Measurements from ENCODE around the gene ZNF695.
A peak's percentile ranks its signal among the peaks of the same experiment; 100 is the strongest.
"Not testable (repeated sequence)": the region's sequence is repeated elsewhere in the genome, so short reads cannot be mapped to it uniquely, and the experiment has no call there.

ZNF695 gene

DNA sequence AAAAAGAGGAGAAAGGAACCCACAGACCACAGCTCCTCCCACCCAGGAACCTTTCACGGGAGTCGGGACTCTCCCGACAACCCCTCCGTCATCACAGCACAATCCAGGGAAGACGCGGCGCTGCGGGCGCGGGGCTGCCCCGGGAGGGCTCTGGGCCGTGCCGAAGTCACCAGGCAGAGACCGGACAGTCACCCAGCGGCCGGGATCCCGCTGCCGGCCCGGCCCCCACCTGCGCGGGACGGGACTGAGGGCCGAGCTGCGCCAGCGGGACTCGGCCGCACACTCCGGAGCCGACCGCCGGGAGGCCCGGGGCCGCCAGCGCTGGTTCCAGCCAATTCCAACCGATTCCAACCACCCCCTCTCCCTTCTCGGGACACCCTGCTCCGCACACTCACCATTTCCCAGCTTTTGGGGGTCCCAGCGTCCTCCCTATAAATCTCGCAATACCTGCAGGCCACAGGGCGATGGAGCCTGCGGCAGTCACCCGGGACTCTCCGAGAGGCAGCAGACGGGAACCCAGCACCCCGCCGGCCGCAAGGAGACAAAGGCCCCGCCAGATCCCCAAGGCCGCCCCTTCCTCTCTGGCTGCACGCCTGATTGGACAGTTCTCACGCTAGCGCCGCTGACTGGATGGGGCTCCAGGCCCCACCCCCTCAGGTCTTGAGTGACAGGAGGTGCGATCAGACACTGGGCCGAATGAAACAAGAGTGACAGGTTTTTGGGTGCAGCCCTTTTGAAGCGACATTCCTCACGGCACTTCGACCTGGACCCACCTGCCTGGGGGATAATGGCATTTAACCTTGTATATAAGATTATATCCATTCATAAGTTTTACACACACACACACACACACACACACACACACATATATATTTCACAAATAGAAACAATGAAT lies at the start of gene ZNF695:
TSS of gene ZNF695 (minus strand) at position 547 of the 895 bp plus-strand sequence. CDS start at position 398, 149 bp downstream.
- no peaks in the 10 kb centered on the region; the same call in 1 of the 2 replicates for H3K4me1 ChIP-seq (ENCODE audit: insufficient read depth, low read length)
- peak within 1 kb of the TSS; percentile 95 for H3K9ac ChIP-seq (ENCODE audit: low read depth, low read length)
- H3K9me3 ChIP-seq (ENCODE audit: insufficient read depth, low read depth, low read length): peaks cover 12% of the 10 kb centered on the region
- H3K36me3 ChIP-seq (ENCODE audit: insufficient read depth, low read depth, low read length): peaks cover 13% of the 10 kb centered on the region
- no peak within 1 kb of the TSS for H3K27ac ChIP-seq (ENCODE audit: low read length)
- H3K27me3 ChIP-seq (ENCODE audit: insufficient read depth, low read length): no peaks in the 10 kb centered on the region
- peak within 1 kb of the TSS; percentile 96 for H3K4me3 ChIP-seq (ENCODE audit: low read length)

GRCh38 chr1:247056071-247056470 lies 48.2 kb upstream of the ZNF695 start:
- Histone ChIP-seq H3K4me1 (ENCODE audit: insufficient read depth, low read length) (no peaks in the 10 kb centered on the region), H3K9ac (ENCODE audit: low read depth, low read length) (no peak overlapping the region), H3K36me3 (ENCODE audit: insufficient read depth, low read depth, low read length) (peaks cover 22% of the 10 kb centered on the region; the same call in 1 of the 2 replicates), H3K27ac (ENCODE audit: low read length) (no peak overlapping the region), H3K4me3 (ENCODE audit: low read length) (no peak overlapping the region), H3K9me3 (ENCODE audit: insufficient read depth, low read depth, low read length) (peaks cover 73% of the 10 kb centered on the region), H3K27me3 (ENCODE audit: insufficient read depth, low read length) (no peaks in the 10 kb centered on the region)

- no peak overlapping the region for H3K4me3 ChIP-seq (ENCODE audit: low read length)
- peaks cover 83% of the 10 kb centered on the region for H3K9me3 ChIP-seq (ENCODE audit: insufficient read depth, low read depth, low read length)
- no peaks in the 10 kb centered on the region for H3K27me3 ChIP-seq (ENCODE audit: insufficient read depth, low read length)
- no peaks in the 10 kb centered on the region for H3K4me1 ChIP-seq (ENCODE audit: insufficient read depth, low read length)
- no peak overlapping the region for H3K9ac ChIP-seq (ENCODE audit: low read depth, low read length)
- no peak overlapping the region for H3K27ac ChIP-seq (ENCODE audit: low read length)
- H3K36me3 ChIP-seq (ENCODE audit: insufficient read depth, low read depth, low read length): peaks cover 22% of the 10 kb centered on the region; the same call in 1 of the 2 replicates
Measured at GRCh38 chr1:247054992-247055415, 47.1 kb upstream of the ZNF695 start.

- H3K9ac ChIP-seq (ENCODE audit: low read depth, low read length): no peak overlapping the region
- H3K27me3 ChIP-seq (ENCODE audit: insufficient read depth, low read length): no peaks in the 10 kb centered on the region
- no peaks in the 10 kb centered on the region for H3K4me1 ChIP-seq (ENCODE audit: insufficient read depth, low read length)
- H3K9me3 ChIP-seq (ENCODE audit: insufficient read depth, low read depth, low read length): peaks cover 98% of the 10 kb centered on the region
- no peak overlapping the region for H3K4me3 ChIP-seq (ENCODE audit: low read length)
- no peak overlapping the region for H3K27ac ChIP-seq (ENCODE audit: low read length)
- peaks cover 50% of the 10 kb centered on the region for H3K36me3 ChIP-seq (ENCODE audit: insufficient read depth, low read depth, low read length)
Measured at GRCh38 chr1:247047702-247048101, 39.8 kb upstream of the ZNF695 start.

- Histone ChIP-seq H3K36me3 (ENCODE audit: insufficient read depth, low read depth, low read length) (peaks cover 49% of the 10 kb centered on the region), H3K4me1 (ENCODE audit: insufficient read depth, low read length) (no peaks in the 10 kb centered on the region), H3K9ac (ENCODE audit: low read depth, low read length) (no peak overlapping the region), H3K9me3 (ENCODE audit: insufficient read depth, low read depth, low read length) (peaks cover 98% of the 10 kb centered on the region), H3K27ac (ENCODE audit: low read length) (no peak overlapping the region), H3K4me3 (ENCODE audit: low read length) (no peak overlapping the region), H3K27me3 (ENCODE audit: insufficient read depth, low read length) (no peaks in the 10 kb centered on the region)
Measured at GRCh38 chr1:247047260-247047659, 39.4 kb upstream of the ZNF695 start.

- H3K4me3 ChIP-seq (ENCODE audit: low read length): no peak overlapping the region
- H3K9me3 ChIP-seq (ENCODE audit: insufficient read depth, low read depth, low read length): peaks cover 99% of the 10 kb centered on the region
- H3K36me3 ChIP-seq (ENCODE audit: insufficient read depth, low read depth, low read length): peaks cover 66% of the 10 kb centered on the region
- H3K9ac ChIP-seq (ENCODE audit: low read depth, low read length): no peak overlapping the region
- H3K4me1 ChIP-seq (ENCODE audit: insufficient read depth, low read length): no peaks in the 10 kb centered on the region
- H3K27me3 ChIP-seq (ENCODE audit: insufficient read depth, low read length): no peaks in the 10 kb centered on the region
- H3K27ac ChIP-seq (ENCODE audit: low read length): no peak overlapping the region
Measured at GRCh38 chr1:247043406-247043805, 35.5 kb upstream of the ZNF695 start.

DNA sequence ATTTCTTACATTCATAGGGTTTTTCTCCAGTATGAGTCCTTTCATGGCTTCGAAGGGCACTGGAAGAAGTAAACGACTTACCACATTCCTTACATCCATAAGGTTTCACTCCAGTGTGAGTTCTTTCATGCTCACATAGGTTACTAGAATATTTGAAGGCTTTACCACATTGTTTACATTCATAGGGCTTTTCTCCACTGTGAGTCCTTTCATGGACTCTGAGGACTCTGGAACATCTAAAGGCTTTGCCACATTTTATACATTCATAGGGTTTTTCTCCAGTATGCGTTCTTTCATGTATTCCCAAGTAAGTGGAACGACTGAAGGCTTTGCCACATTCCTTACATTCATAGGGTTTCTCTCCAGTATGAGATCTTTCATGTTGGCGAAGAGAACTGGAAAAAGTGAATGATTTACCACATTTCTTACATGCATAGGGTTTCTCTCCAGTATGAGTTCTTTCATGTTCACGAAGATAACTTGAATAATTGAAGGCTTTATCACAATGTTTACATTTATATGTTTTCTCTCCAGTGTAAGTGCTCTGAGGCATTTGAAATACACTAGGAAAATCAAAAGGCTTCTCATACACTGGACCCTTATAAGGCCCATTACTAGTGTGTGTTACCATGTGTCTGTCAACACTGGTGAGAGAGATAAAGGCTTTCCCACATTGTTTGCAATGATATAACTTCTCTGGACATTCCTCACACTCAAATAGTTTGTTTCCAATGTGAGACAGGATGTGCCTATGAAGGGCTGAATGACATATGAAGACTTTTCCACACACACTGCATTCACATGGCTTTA lies 29.9 kb upstream of the ZNF695 start:
- peaks cover 100% of the 10 kb centered on the region for H3K9me3 ChIP-seq (ENCODE audit: insufficient read depth, low read depth, low read length)
- H3K4me3 ChIP-seq (ENCODE audit: low read length): peak overlapping the region; percentile 36; the same call in 1 of the 2 replicates

GRCh38 chr1:247032306-247032705 lies 24.4 kb upstream of the ZNF695 start:
- not testable (repeated sequence) for H3K27ac ChIP-seq (ENCODE audit: low read length); H3K27me3 ChIP-seq (ENCODE audit: insufficient read depth, low read length); H3K9ac ChIP-seq (ENCODE audit: low read depth, low read length); H3K4me3 ChIP-seq (ENCODE audit: low read length); H3K4me1 ChIP-seq (ENCODE audit: insufficient read depth, low read length)
- peaks cover 38% of the 10 kb centered on the region for H3K36me3 ChIP-seq (ENCODE audit: insufficient read depth, low read depth, low read length)
- H3K9me3 ChIP-seq (ENCODE audit: insufficient read depth, low read depth, low read length): peaks cover 77% of the 10 kb centered on the region

More for the DNA sequence above, 29.9 kb upstream of the ZNF695 start:
- Histone ChIP-seq H3K27me3 (ENCODE audit: insufficient read depth, low read length) (no peaks in the 10 kb centered on the region), H3K4me1 (ENCODE audit: insufficient read depth, low read length) (no peaks in the 10 kb centered on the region), H3K36me3 (ENCODE audit: insufficient read depth, low read depth, low read length) (peaks cover 79% of the 10 kb centered on the region), H3K9ac (ENCODE audit: low read depth, low read length) (no peak overlapping the region), H3K27ac (ENCODE audit: low read length) (no peak overlapping the region)

DNA sequence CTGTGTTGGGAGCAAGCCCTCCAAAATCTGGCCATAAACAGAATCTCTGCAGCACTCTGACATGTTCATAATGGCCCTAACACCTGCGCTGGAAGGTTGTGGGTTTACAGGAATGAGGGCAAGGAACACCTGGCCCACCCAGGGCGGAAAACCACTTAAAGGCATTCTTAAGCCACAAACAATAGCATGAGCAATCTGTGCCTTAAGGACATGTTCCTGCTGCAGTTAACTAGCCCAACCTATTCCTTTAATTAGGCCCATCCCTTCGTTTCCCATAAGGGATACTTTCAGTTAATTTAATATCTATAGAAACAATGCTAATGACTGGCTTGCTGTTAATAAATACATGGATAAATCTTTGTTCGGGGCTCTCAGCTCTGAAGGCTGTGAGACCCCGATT lies 16.8 kb upstream of the ZNF695 start:
- not testable (repeated sequence) for H3K27me3 ChIP-seq (ENCODE audit: insufficient read depth, low read length); H3K27ac ChIP-seq (ENCODE audit: low read length); H3K9ac ChIP-seq (ENCODE audit: low read depth, low read length); H3K4me1 ChIP-seq (ENCODE audit: insufficient read depth, low read length); H3K36me3 ChIP-seq (ENCODE audit: insufficient read depth, low read depth, low read length); H3K4me3 ChIP-seq (ENCODE audit: low read length)
- H3K9me3 ChIP-seq (ENCODE audit: insufficient read depth, low read depth, low read length): peaks cover 48% of the 10 kb centered on the region

- Histone ChIP-seq H3K27ac (ENCODE audit: low read length) (no peak overlapping the region), H3K4me1 (ENCODE audit: insufficient read depth, low read length) (no peaks in the 10 kb centered on the region), H3K4me3 (ENCODE audit: low read length) (no peak overlapping the region), H3K9ac (ENCODE audit: low read depth, low read length) (no peak overlapping the region), H3K36me3 (ENCODE audit: insufficient read depth, low read depth, low read length) (no peaks in the 10 kb centered on the region), H3K9me3 (ENCODE audit: insufficient read depth, low read depth, low read length) (peaks cover 2% of the 10 kb centered on the region; the same call in 1 of the 2 replicates), H3K27me3 (ENCODE audit: insufficient read depth, low read length) (no peaks in the 10 kb centered on the region)
Measured at GRCh38 chr1:247013391-247013790, 5.5 kb upstream of the ZNF695 start.

- no peaks in the 10 kb centered on the region; the same call in 1 of the 2 replicates for H3K4me1 ChIP-seq (ENCODE audit: insufficient read depth, low read length)
- no peak overlapping the region; the same call in 1 of the 2 replicates for H3K4me3 ChIP-seq (ENCODE audit: low read length)
- no peaks in the 10 kb centered on the region for H3K27me3 ChIP-seq (ENCODE audit: insufficient read depth, low read length)
- H3K27ac ChIP-seq (ENCODE audit: low read length): no peak overlapping the region
- peaks cover 12% of the 10 kb centered on the region for H3K9me3 ChIP-seq (ENCODE audit: insufficient read depth, low read depth, low read length)
- no peak overlapping the region for H3K9ac ChIP-seq (ENCODE audit: low read depth, low read length)
- peaks cover 13% of the 10 kb centered on the region for H3K36me3 ChIP-seq (ENCODE audit: insufficient read depth, low read depth, low read length)
Measured at GRCh38 chr1:247008406-247008799, 546 bp upstream of the ZNF695 start.

Data from iPS-20b (cell line).